HT-29 (cell line): ENCODE results near the gene APOF. TPM values are rescaled to one million over a fixed set of nuclear protein-coding genes. Genes with fewer than 3 reads are reported as not detected.
A peak's percentile ranks its signal among the peaks of the same experiment; 100 is the strongest.
"Not testable (repeated sequence)": the region's sequence is repeated elsewhere in the genome, so short reads cannot be mapped to it uniquely, and the experiment has no call there.

Source experiments
- DNase-seq: peaks from one replicate; pipeline ENCODE4 v3.0.0-alpha.2; 2015; ENCODE audit warnings: low spot score
- small RNA-seq: library from RNA; depleted of rRNA; stranded (forward); fragments of <200 nt; gene quantifications from one replicate; pipeline ENCODE3, GENCODE V24; 2014
- total RNA-seq: library from RNA; depleted of rRNA; stranded (reverse); fragments of >200 nt; shearing (Covaris generic); gene quantifications from 2 replicates; pipeline ENCODE4 v1.2.3, GENCODE V29; 2014; rRNA removed

Gene APOF
- total RNA-seq, 1 experiment from 2014 or later: not detected

DNA sequence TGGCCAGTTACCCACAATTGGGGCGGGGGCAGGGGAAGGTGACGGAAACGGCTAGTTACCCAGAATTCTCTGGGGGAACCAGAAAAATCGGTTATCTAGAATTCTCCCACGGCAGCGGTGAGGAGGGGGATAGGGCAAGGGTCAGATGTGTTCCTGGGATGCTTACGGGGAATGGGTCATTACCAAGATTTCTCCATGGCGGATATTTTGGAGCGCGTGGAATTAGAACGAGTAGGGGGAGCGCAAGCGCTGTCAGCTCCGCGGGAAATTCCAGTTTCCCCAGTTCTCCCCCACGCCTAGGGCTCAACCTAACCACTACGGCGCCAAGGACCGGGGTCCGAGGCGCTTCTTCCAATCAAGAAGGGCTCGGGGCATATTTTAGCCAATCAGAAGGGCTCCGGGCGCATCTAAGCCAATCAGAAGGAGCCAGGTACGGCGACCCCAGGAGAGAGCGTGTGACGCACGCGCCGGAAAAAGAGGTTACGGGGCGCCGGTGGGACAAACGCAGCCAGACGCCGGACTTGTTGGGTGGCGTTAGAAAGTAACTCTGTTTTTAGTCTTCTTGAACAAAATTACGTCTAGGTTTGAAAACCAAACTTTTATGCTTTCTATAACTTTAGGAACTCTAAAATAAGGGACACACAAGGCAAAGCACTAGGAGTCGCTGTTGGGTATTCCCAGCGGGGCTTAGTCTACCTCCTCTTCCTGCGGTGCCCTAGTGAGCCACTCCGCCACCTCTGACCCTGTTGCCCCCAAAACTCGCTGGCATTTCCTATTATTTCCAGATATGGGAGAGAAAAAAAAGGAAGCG is 28.8 kb downstream of the APOF start, which contains the start of gene PAN2:
Gene PAN2, minus strand, starts transcription at position 322 of the 811 bp plus-strand sequence. CDS start 906 bp downstream, outside the sequence.
- peak; percentile 98 for DNase-seq

DNA sequence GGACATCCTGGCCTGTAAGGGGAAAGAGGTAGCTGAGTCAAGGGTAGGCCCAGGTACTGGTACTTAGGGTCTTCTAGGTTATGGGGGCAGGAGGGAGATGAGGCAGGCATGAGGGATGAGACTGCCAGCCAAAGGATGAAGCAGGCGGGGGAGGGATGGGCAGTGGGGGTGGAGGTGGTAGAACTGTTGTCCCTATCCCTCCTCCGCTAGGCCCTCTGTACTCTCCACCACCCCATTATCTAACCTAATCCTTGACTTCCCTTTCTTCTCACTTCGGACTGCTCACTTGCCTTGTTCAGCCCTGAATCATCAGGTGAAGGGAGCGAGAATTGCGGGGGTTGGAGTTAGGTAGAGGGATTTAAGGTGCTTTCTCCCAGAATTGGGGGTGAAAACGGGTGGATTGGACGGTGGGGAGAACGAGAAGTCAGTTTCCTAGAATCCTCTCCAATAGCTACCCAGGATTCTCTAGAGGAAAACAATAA is 29.4 kb downstream of the APOF start:
- no peak for DNase-seq

DNA sequence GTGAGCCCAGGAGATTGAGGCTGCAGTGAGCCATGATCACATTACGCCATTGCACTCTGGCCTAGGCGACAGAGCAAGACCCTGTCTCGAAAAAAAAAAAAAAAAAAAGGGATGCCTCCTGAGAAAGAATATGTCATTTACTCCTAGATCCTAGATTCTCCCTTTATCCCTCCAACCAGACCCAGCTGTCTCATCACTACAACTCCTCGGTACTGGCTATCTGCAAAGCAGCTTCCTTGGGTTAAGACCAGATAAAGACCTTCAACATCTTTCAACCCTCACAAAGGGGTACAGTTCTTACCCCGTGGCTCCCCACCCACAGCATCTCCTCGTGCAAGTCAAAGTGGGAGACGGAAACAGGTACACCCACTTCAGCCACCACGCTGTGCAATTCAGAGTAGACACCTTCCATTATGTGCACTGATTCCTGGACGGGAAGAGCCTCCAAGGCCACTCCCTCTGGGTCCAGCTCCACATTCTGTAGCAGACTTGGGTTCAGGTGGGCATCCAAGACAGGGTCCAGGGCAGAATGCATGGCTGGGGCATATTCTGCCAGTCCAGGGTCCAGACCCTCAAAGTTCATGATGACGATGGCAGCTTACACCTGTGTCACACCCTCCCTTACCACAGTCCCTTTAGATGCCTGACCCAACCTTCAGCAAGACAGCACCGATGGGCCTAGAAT is 30.0 kb downstream of the APOF start:
- DNase-seq: no peak

DNA sequence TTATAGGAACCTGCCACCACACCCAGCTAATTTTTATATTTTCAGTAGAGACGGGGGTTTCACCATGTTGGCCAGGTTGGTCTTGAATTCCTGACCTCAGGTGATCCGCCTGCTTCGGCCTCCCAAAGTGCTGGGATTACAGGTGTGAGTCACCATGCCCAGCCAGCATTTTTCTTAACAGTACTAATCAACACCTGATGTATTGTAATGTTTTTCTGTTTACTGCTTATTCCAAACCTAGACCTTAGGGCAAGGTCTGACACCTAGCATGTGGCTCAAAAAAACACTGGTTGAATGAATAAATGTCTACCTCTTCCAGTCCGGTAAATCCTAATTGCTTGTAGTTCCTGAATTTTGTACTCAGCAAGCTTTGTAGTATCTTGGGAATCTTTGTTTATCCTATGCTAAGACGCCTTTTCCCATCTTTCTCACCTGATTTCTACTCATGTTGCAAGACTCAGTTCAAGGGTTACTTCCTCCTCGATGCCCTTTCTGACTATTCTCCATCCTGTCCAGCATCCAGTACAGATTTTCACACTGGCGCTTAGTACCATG is 31.6 kb downstream of the APOF start:
- DNase-seq: no peak

DNA sequence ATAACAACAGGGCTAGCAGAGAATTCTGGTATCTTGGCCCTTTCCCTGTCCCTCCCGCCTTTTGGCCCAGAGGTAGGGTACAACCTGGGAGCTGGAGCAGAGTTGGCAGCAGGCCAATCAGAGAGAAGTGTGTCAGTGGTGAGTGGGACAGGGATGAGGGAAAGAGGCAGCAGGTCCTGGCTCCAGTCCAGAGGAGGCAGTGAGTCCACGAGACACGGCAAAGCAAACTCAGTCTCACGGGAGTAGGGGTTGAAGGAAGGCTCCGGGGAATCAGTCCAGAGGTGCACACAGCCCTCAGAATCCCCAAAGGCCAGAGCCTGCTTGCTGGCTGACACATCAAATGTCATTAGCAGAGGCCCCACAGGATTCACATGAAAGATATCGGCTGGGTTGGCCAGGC is 36.1 kb downstream of the APOF start:
- no peak for DNase-seq

DNA sequence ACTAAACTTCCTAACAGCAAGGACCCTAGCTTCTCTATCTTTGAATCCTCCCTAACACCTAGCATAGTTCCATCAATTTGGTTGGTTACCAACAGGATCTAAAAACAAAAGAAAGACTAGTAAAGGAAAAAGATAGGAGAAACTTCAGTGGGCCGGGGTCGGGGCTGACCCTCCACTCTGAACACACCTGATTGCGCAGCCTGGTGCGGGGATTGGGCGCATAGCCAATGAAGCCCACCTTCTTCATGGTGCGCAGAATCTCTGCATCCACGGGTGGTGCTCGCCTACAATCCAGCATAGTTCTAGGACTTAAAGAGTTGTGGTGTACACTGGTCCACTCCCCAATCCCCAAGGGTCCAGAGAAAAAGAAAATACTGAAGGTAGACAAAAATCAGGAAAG is 36.5 kb downstream of the APOF start:
- no peak for DNase-seq

DNA sequence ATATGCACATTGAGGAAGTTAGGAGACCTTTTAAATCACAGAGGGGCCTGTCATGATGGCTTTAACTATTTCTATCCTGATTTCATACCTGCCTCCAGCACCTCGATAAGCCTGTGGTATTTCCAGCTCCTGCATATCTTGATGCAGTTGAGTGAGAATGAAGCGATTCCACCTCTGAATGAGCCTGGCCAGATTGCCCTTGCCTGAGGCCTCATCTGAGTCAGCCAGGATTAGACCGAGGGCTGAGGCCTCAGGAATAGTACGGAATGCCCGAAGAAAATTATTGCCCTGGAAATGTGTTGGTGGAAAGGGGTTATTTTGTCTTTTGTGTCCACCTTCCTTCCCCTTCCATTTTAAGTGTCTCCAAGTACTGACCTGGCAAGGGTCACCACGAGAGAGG is 38.5 kb downstream of the APOF start:
- no peak for DNase-seq

DNA sequence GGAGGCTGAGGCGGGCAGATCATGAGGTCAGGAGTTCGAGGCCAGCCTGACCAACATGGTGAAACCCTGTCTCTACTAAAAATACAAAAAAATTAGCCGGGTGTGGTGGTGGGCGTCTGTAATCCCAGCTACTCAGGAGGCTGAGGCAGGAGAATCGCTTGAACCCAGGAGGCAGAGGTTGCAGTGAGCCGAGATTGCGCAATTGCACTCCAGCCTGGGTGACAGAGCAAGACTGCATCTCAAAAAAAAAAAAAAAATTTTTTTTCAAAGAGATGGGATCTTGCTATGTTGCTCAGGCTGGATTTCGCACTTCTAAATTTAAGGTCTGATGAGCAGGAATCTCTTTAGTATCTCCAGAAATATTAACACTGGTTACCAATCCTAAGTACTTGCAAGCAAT is 41.0 kb downstream of the APOF start:
- DNase-seq: not testable (repeated sequence)

DNA sequence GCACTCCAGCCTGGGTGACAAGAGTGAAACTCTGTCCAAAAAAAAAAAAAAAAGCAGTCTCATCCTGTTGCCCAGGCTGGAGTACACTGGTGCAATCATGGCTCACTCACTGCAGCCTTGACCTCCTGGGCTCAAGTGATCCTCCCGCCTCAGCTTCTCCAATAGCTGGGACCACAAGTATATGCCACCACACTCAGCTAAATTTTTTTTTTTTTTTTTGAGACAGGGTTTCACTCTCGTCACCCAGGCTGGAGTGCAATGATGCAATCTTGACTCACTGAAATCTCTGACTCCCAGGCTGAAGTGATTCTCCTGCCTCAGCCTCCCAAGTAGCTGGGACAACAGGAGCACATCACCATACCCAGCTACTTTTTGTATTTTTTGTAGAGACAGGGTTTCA is 41.6 kb downstream of the APOF start:
- no peak for DNase-seq

DNA sequence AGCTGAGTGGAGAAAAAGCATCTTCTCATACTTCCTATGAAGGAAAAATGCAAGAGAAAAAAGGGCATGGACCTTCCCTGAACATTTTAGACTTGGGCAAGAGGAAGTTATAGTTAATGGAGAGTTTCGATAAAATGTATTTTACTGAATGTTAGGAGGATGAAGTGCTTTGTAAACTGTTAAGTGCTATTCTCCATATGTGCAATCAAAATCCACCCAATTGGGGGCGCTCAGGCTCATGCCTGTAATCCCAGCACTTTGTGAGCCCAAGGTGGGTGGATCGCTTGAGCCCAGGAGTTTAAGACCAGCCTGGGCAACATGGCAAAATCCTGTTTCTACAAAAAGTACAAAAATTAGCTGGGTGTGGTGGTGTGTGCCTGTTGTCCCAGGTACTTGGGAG is 45.0 kb downstream of the APOF start:
- no peak for DNase-seq

DNA sequence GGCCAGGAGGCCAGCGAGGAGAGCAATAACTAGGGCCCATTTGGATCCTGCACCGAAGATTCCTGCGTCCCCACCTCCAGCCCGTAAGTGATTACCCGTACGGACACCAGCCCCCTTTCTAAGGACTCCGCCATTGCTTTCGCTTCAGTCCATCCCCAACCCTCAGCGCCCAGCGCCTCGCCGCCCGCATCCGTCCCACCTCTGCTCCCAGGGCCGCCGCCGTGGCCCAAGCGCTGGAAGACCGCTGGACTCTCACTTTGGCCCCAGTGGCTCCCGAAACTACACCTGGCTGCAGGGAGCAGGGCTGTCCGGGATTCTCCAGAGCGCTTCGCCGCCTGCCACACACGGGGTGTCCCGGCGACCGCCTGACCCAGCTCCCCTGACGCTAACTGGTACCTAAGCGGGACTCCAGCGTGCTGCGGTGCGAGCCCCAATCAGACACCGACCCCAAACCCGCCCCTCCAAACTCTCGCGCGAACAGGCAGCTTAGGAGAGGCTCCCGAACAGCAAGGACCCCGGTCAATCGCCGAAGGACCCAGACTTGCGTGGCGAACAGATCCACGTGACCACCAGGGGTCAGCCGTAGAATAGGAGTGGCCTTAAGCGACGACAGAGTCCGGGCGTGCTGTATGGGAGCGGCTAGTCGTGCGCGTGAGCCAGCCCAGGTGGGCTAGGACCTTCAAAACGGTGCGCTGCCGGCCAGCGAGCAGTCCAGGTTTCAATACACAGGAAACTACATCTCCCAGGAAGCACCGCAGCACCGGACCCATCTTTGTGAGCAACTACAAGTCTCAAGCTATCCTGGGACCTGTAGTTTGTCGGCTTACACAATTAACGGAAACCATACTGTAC is 46.8 kb downstream of the APOF start, which contains the start of gene CNPY2:
Gene CNPY2, minus strand, starts transcription at position 367 of the 852 bp plus-strand sequence. CDS start 771 bp downstream, outside the sequence.
- DNase-seq: peak; percentile 97

DNA sequence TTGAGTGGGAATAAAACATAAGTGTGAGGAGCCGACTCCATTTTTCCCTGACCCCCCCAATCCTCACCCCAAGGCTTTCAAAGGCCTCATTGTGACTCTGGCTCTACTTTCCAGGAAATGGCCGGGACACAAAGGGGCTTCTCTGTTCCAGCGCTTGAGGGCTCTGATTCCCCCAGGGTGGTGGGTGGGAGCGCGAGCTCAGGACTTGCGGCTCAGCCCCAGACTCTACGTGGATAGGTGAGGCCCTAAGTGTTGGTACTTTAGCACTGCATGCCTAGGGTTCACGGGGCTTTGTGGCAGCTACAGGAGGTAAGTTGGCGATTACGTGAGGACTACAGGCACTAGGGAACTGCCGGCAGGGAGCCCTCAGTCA is 47.4 kb downstream of the APOF start:
- DNase-seq: peak; percentile 51

DNA sequence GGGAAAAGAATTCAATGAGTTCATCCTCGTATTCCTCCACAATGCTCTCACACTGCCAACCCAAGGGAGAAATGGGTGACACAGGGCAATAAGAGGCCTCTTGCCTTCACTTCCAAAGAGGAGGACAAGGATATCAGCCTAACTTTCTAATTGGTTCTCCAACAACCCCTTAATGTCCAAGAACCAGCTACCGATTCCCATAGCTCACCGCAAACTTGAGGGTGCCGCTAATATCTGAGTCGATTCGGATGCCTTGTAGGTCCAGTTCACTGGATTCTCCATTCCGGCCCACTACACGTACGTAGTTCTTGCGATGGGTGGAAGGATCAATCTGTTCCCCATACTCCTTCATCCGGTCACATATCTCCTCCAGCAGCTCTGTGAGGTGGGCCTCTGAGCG is 51.7 kb downstream of the APOF start:
- no peak for DNase-seq

Small RNA genes within 50 kb of the gene (small RNA-seq; reads per million reads assigned to genes)
- gene RNU7-40P: not detected

Other genes with a start within 250 kb of the APOF start
- gene RPL41, start 246.2 kb downstream of the APOF start, total RNA-seq: 3,623 and 3,873 TPM in 2 replicates
- gene ZC3H10, start 244.6 kb downstream of the APOF start, total RNA-seq: 3.9 and 4.1 TPM in 2 replicates
- gene ESYT1, start 234.6 kb downstream of the APOF start, total RNA-seq: 81.1 and 103 TPM in 2 replicates
- 45.6 TPM in 2 replicates for gene MYL6B, start 210.3 kb downstream of the APOF start, total RNA-seq
- 918 and 956 TPM in 2 replicates for gene MYL6, start 204.5 kb downstream of the APOF start, total RNA-seq
- 15.5 and 20.2 TPM in 2 replicates for gene SMARCC2, start 173.4 kb downstream of the APOF start, total RNA-seq
- 94.3 and 103 TPM in 2 replicates for gene RNF41, start 140.9 kb downstream of the APOF start, total RNA-seq
- gene NABP2, start 138.5 kb downstream of the APOF start, total RNA-seq: 57.1 and 69.9 TPM in 2 replicates
- 8.6 and 10.7 TPM in 2 replicates for gene SLC39A5, start 132.8 kb downstream of the APOF start, total RNA-seq
- gene ANKRD52, start 104.5 kb downstream of the APOF start, total RNA-seq: 8.1 and 13.4 TPM in 2 replicates
- 8.6 and 20.8 TPM in 2 replicates for gene COQ10A, start 95.9 kb downstream of the APOF start, total RNA-seq
- 139 and 154 TPM in 2 replicates for gene CS, start 62.5 kb downstream of the APOF start, total RNA-seq
- 129 and 152 TPM in 2 replicates for gene CNPY2, start 46.9 kb downstream of the APOF start, total RNA-seq
- 28.8 and 30.9 TPM in 2 replicates for gene PAN2, start 28.9 kb downstream of the APOF start, total RNA-seq
- gene IL23A, start 24.0 kb downstream of the APOF start, total RNA-seq: 0.08 and 0.36 TPM in 2 replicates
- gene STAT2, start 2.8 kb downstream of the APOF start, total RNA-seq: 23.4 and 30.6 TPM in 2 replicates
- 19.7 and 21.8 TPM in 2 replicates for gene TIMELESS, start 86.6 kb upstream of the APOF start, total RNA-seq
- 0.15 and 0.26 TPM in 2 replicates for gene MIP, start 91.8 kb upstream of the APOF start, total RNA-seq
- 4.4 and 4.5 TPM in 2 replicates for gene SPRYD4, start 105.7 kb upstream of the APOF start, total RNA-seq
- gene GLS2, start 125.3 kb upstream of the APOF start, total RNA-seq: 5.7 and 6.9 TPM in 2 replicates
- 7.1 and 7.7 TPM in 2 replicates for gene RBMS2, start 159.0 kb upstream of the APOF start, total RNA-seq